Fibroblast of skin of abdomen (primary cell): ENCODE results near the gene NXPE3.
A peak's percentile ranks its signal among the peaks of the same experiment; 100 is the strongest.

ENCODE experiments used
- DNase-seq: peaks from one replicate; pipeline ENCODE4 v3.0.0-alpha.2; 2013

The NXPE3 gene

GRCh38 chr3:101829437-101829830 is 50.4 kb downstream of the NXPE3 start:
- no peak for DNase-seq

GRCh38 chr3:101829874-101830273 is 50.9 kb downstream of the NXPE3 start:
- DNase-seq, result no peak

- DNase-seq, result no peak
Measured at GRCh38 chr3:101833446-101833974, 54.5 kb downstream of the NXPE3 start.

- no peak for DNase-seq
Measured at GRCh38 chr3:101835676-101836075, 56.7 kb downstream of the NXPE3 start.

GRCh38 chr3:101836160-101836559 is 57.1 kb downstream of the NXPE3 start:
- no peak for DNase-seq

GRCh38 chr3:101836652-101837598 is 57.9 kb downstream of the NXPE3 start:
- DNase-seq, result peak; percentile 68

GRCh38 chr3:101838691-101839090 is 59.7 kb downstream of the NXPE3 start:
- DNase-seq, result peak; percentile 41

- no peak for DNase-seq
Measured at GRCh38 chr3:101840066-101840465, 61.1 kb downstream of the NXPE3 start.

- DNase-seq, result peak; percentile 67
Measured at GRCh38 chr3:101842245-101842934, 63.4 kb downstream of the NXPE3 start.

- DNase-seq, result no peak
Measured at GRCh38 chr3:101842935-101843330, 63.9 kb downstream of the NXPE3 start.

- no peak for DNase-seq
Measured at GRCh38 chr3:101845425-101845824, 66.4 kb downstream of the NXPE3 start.

- no peak for DNase-seq
Measured at GRCh38 chr3:101846709-101847108, 67.7 kb downstream of the NXPE3 start.

GRCh38 chr3:101847328-101847727 is 68.3 kb downstream of the NXPE3 start:
- no peak for DNase-seq

GRCh38 chr3:101848326-101848725 is 69.3 kb downstream of the NXPE3 start:
- no peak for DNase-seq

- DNase-seq, result peak; percentile 95
Measured at GRCh38 chr3:101848754-101849713, 70.0 kb downstream of the NXPE3 start, which contains the start of gene NFKBIZ. NFKBIZ (plus strand) TSS chr3:101849514; CDS start chr3:101849629, 115 bp downstream.

GRCh38 chr3:101849714-101850245 is 70.8 kb downstream of the NXPE3 start:
- DNase-seq, result peak; percentile 36

GRCh38 chr3:101850246-101851051 is 71.4 kb downstream of the NXPE3 start:
- peak; percentile 81 for DNase-seq

- no peak for DNase-seq
Measured at GRCh38 chr3:101851072-101851770, 72.2 kb downstream of the NXPE3 start.

- no peak for DNase-seq
Measured at GRCh38 chr3:101851850-101852714, 73.1 kb downstream of the NXPE3 start.
